A549 treated with ZK216348 at 1 μM for 4 hours (cell line): ENCODE data around the gene NCKAP5. TPM values are rescaled to one million over a fixed set of nuclear protein-coding genes. Genes with fewer than 3 reads are reported as not detected.

ENCODE experiments used
- total RNA-seq: library from RNA; stranded (reverse); fragments of 200-300 nt; extraction: Qiagen RNA extraction; gene quantifications from 5 replicates; pipeline ENCODE4 v1.2.3, GENCODE V29; 2022; ENCODE audit warnings: low read depth

Gene NCKAP5
- total RNA-seq: 0.79 to 1.4 TPM (median 1.1 TPM) in 5 replicates

GRCh38 chr2:133568172-133568571, at the start of gene NCKAP5:
TSS of gene NCKAP5 (minus strand) at chr2:133568463. CDS start at chr2:133517526, 50,937 bp downstream.

DNA sequence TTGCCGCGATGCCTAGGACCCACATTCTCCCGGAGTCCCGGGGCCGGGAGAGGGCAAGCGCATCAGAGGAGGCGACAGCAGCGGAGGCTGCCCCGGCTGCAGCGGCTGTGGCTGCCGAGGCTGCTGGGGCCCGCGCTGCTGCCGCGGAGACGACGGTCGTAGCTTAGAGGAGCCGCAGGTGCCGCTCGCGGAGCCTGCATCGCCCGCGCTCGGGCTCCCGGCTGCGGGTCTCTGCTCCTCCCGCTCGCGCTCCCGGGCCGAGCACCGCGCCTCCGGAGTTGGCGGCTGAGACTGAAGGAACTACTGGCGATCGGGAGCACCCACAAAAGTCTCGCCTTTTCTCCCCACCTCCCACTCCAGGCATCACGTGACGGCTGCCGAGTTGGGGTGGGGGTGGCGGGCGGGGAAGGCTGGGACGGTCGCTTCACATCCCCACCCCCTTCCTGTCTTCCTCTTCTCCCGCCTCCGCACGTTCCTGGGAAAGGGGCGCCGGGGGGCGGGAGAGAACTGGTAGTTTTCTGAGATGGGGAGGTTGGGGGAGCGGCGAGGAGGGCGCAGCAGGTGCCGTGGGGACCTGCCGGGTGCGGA, 898.3 kb downstream of the NCKAP5 start, which contains the start of gene LYPD1:
Gene LYPD1 (minus strand): TSS at position 298 of the 588 bp plus-strand sequence. CDS start 273 bp downstream, at position 25.

